OCI-LY7 (cell line): Measurements from ENCODE around the gene ADRA2B. TPM values are rescaled to one million over a fixed set of nuclear protein-coding genes. Genes with fewer than 3 reads are reported as not detected.

ENCODE experiments used
- BruUV-seq: library from RNA; stranded (reverse); fragments of 400-500 nt; replicated peaks from 2 replicates; lab custom pipeline; 2021; lab: Mats Ljungman, UMichigan
- CTCF ChIA-PET: fragments of 300-600 bp; sonication (Branson Sonifier 250); formaldehyde crosslinking; loops from one replicate; lab custom pipeline; 2022; ENCODE audit warnings: antibody characterized with exemption; ENCODE audit not compliant: unreplicated experiment; lab: Charles Lee
- POLR2A ChIA-PET: fragments of 300-600 bp; sonication (Branson Sonifier 250); formaldehyde crosslinking; loops from one replicate; lab custom pipeline; 2022; ENCODE audit warnings: antibody characterized with exemption; lab: Charles Lee
- DNase-seq: peaks from one replicate; pipeline ENCODE4 v3.0.0-alpha.2; 2015; ENCODE audit warnings: low spot score
- H2AFZ ChIP-seq: fragments of 200-600 bp; sonication (generic), shearing (Covaris generic); 2 replicates; pipeline ENCODE4 v1.6.1; 2014; ENCODE audit warnings: mild to moderate bottlenecking, antibody characterized with exemption, low read length, moderate library complexity
- H3K27ac ChIP-seq: fragments of 200-600 bp; sonication (generic); 2 replicates; pipeline ENCODE4 v1.5.1; 2014; ENCODE audit warnings: mixed run types, low read depth, mild to moderate bottlenecking, moderate library complexity, low read length, inconsistent platforms; ENCODE audit not compliant: poor library complexity, severe bottlenecking
- H3K36me3 ChIP-seq: fragments of 200-600 bp; sonication (generic); 2 replicates; pipeline ENCODE4 v1.6.1; 2014; ENCODE audit warnings: mild to moderate bottlenecking, antibody characterized with exemption, low read length, moderate library complexity, mixed read lengths; ENCODE audit not compliant: insufficient read depth
- H3K4me1 ChIP-seq: fragments of 200-600 bp; sonication (generic); 2 replicates; pipeline ENCODE4 v1.5.1; 2014; ENCODE audit warnings: mild to moderate bottlenecking, low read length; ENCODE audit not compliant: insufficient read depth, poor library complexity, severe bottlenecking
- H3K4me2 ChIP-seq: fragments of 200-600 bp; sonication (generic); 2 replicates; pipeline ENCODE4 v1.6.1; 2014; ENCODE audit warnings: mild to moderate bottlenecking, low read length
- H3K4me3 ChIP-seq: fragments of 200-600 bp; sonication (generic); 2 replicates; pipeline ENCODE4 v1.5.1; 2014; ENCODE audit warnings: mild to moderate bottlenecking, low read depth, low read length; ENCODE audit not compliant: poor library complexity, severe bottlenecking
- H3K79me2 ChIP-seq: fragments of 200-600 bp; sonication (generic); 2 replicates; pipeline ENCODE4 v1.6.1; 2016; ENCODE audit warnings: low read depth, mild to moderate bottlenecking, low read length, moderate library complexity, mixed read lengths; ENCODE audit not compliant: insufficient read depth
- H3K9me2 ChIP-seq: fragments of 200-600 bp; sonication (generic); 2 replicates; pipeline ENCODE4 v1.6.1; 2016; ENCODE audit warnings: mild to moderate bottlenecking, low read length, mixed read lengths; ENCODE audit not compliant: insufficient read depth
- H3K9me3 ChIP-seq: fragments of 200-600 bp; sonication (generic); 2 replicates; pipeline ENCODE4 v1.6.1; 2014; ENCODE audit warnings: mild to moderate bottlenecking, mixed run types, low read length, mixed read lengths
- H4K20me1 ChIP-seq: fragments of 200-600 bp; sonication (generic); 2 replicates; pipeline ENCODE4 v1.6.1; 2014; ENCODE audit warnings: mild to moderate bottlenecking, antibody characterized with exemption, low read length, moderate library complexity, mixed read lengths; ENCODE audit not compliant: insufficient read depth
- EZH2phosphoT487 ChIP-seq: fragments of 200-600 bp; sonication (generic); IDR thresholded peaks from 2 replicates; pipeline ENCODE4 v1.6.1; 2018; ENCODE audit warnings: low read depth, borderline replicate concordance, mild to moderate bottlenecking, mixed run types, antibody characterized with exemption, low read length, moderate library complexity, mixed read lengths
- intact Hi-C: fragments of 100-400 bp; cut with micrococcal nuclease; formaldehyde crosslinking; loops from one replicate; pipeline ENCODE4 v1.10.0; 2022; ENCODE audit not compliant: unreplicated experiment
- total RNA-seq, 2 experiments: library from RNA; depleted of rRNA in 1 of 2; stranded (reverse); fragments of >200 nt in 1 of 2; shearing (Covaris generic) in 1 of 2; gene quantifications; 2 replicates each; pipeline ENCODE4 v1.2.3, GENCODE V29; 2014 to 2022
- TF ChIP-seq, protein P1 (sequence below): fragments of 200-600 bp; sonication (generic); conservative IDR thresholded peaks from 2 replicates; pipeline ENCODE4 v1.5.1; 2014; ENCODE audit warnings: mild to moderate bottlenecking, antibody characterized with exemption, low read length, moderate library complexity, mixed read lengths

ADRA2B gene
- total RNA-seq, 2 experiments from 2014 or later: 0.06 to 0.11 TPM

DNA sequence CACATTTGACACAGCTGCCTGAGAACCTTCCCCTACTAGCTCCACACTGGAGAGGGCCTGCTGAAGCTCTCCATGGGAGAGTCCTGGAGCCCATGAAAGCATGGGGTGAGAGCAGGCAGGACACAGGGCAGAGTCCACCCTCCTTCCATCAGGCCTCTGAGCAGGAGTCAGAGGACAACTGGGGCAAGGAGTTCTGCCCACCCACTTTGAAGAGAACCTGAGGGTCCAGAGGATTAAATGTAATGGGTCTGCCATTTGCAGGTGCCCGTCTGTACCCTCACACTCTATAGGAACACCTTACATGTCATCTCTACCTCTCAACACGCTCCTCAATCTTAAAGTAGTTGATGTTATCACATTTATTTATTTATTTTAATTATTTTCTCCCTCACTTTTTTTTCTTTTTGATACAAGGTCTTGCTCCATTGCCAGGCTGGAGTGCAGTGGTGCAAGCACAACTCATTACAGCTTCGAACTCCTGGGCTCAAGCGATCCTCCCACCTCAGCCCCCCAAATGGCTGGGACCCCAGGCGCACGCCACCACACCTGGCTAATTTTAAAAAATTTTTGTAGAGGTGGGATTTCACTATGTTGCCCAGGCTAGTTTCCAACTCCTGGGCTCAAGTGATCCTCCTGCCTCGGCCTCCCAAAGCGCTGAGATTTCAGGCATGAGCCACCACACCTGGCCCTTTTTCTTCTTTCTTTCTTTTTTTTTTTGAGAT is 10.2 kb downstream of the ADRA2B start:
- Histone ChIP-seq H3K36me3 (no peaks in the 10 kb centered on the region), H3K79me2 (no peaks in the 10 kb centered on the region), H3K27ac (no peak overlapping the region), H4K20me1 (no peaks in the 10 kb centered on the region), H3K9me3 (no peaks in the 10 kb centered on the region), H3K4me3 (no peak overlapping the region), H3K4me2 (no peak overlapping the region), H2AFZ (no peak overlapping the region), H3K4me1 (no peaks in the 10 kb centered on the region), H3K9me2 (no peaks in the 10 kb centered on the region)
- BruUV-seq: no TSS peak
- CTCF ChIA-PET: no interaction called here
- POLR2A ChIA-PET: no interaction called here
- no peak for DNase-seq
- intact Hi-C loops: no loop called here
- TF ChIP-seq, protein P1, sequence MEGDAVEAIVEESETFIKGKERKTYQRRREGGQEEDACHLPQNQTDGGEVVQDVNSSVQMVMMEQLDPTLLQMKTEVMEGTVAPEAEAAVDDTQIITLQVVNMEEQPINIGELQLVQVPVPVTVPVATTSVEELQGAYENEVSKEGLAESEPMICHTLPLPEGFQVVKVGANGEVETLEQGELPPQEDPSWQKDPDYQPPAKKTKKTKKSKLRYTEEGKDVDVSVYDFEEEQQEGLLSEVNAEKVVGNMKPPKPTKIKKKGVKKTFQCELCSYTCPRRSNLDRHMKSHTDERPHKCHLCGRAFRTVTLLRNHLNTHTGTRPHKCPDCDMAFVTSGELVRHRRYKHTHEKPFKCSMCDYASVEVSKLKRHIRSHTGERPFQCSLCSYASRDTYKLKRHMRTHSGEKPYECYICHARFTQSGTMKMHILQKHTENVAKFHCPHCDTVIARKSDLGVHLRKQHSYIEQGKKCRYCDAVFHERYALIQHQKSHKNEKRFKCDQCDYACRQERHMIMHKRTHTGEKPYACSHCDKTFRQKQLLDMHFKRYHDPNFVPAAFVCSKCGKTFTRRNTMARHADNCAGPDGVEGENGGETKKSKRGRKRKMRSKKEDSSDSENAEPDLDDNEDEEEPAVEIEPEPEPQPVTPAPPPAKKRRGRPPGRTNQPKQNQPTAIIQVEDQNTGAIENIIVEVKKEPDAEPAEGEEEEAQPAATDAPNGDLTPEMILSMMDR: no peak
- no peak for TF ChIP-seq EZH2phosphoT487

DNA sequence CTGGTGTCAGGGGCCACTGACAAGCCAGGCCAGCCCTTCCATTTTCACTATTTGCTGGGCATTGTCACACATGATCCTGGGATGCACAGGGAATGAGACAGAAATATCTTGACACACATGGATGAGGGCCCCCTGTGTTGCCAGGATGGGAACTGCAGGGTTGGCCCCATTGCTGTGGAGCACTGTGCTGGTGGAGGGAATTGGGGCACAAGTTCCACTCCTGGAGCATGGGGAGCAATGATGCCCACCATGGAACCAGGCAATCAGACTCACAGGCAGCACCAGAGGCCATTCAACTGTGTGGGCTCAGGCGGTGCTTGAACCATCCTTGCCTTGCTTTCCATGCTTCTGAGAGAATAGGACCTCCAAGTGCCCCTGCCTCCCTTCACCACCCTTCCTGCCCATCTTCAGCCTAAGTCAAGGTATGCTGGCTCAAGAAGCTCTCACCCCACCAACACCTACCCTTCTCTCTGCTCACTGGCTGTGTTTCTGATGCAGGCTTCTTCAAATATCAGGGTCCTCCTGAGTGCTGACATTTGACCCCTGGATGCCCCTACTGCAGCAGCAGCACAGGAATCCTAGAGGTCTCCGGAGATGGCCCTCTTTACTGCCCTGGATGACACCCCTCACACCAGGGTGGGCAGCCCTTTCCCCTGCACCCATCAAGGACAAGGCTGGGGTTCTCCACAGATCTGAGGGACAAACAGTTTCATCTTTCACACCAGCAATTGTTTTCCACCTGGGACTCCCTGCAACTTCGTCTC is 11.0 kb downstream of the ADRA2B start:
- Histone ChIP-seq H3K9me2 (no peaks in the 10 kb centered on the region), H4K20me1 (no peaks in the 10 kb centered on the region), H3K27ac (no peak overlapping the region), H3K79me2 (no peaks in the 10 kb centered on the region), H3K4me1 (no peaks in the 10 kb centered on the region), H3K4me2 (no peak overlapping the region), H2AFZ (no peak overlapping the region), H3K36me3 (no peaks in the 10 kb centered on the region), H3K4me3 (no peak overlapping the region), H3K9me3 (no peaks in the 10 kb centered on the region)
- DNase-seq: no peak
- TF ChIP-seq EZH2phosphoT487: no peak
- TF ChIP-seq, protein P1: no peak
- intact Hi-C loops: no loop called here
- ChIA-PET CTCF (interaction anchor here (0.6 to 0.9 kb wide), 2 partner anchors 103 to 159 kb away, joined by 3 to 4 read pairs; partner anchors contain the start of gene STARD7), POLR2A (no interaction called here)
- no TSS peak for BruUV-seq
